Activated B cell treated with CpG ODN at 0.5 μM for 24 hours (primary cell): ENCODE measurements around the gene MSI2. TPM values are rescaled to one million over a fixed set of nuclear protein-coding genes. Genes with fewer than 3 reads are reported as not detected.

Experiments
- ATAC-seq: fragments of 200-7000 bp; cut with Tn5 transposase; one replicate; pipeline ENCODE4 v1.10.0; 2021; ENCODE audit warnings: low read depth, mild to moderate bottlenecking, moderate library complexity
- CTCF ChIA-PET: fragments of 350-600 bp; sonication (Branson Sonifier 250); formaldehyde crosslinking; loops from one replicate; lab custom pipeline; 2021; ENCODE audit warnings: antibody characterized with exemption; lab: Charles Lee
- POLR2A ChIA-PET: fragments of 350-600 bp; sonication (Branson Sonifier 250); formaldehyde crosslinking; loops from one replicate; lab custom pipeline; 2021; ENCODE audit warnings: antibody characterized with exemption; lab: Charles Lee
- DNase-seq: peaks from one replicate; pipeline ENCODE4 v3.0.0; 2022
- H3K27ac Mint-ChIP-seq: one replicate; pipeline ENCODE4 v1.8.0; 2020; ENCODE audit warnings: mixed read lengths
- H3K27me3 Mint-ChIP-seq: one replicate; pipeline ENCODE4 v1.8.0; 2021; ENCODE audit warnings: mixed read lengths
- H3K36me3 Mint-ChIP-seq: one replicate; pipeline ENCODE4 v1.8.0; 2021; ENCODE audit warnings: low read depth, mixed read lengths
- H3K4me1 Mint-ChIP-seq: one replicate; pipeline ENCODE4 v1.8.0; 2021; ENCODE audit warnings: mixed read lengths
- H3K4me3 Mint-ChIP-seq: one replicate; pipeline ENCODE4 v1.8.0; 2020; ENCODE audit warnings: mild to moderate bottlenecking, mixed read lengths
- H3K9me3 Mint-ChIP-seq: one replicate; pipeline ENCODE4 v1.8.0; 2020; ENCODE audit warnings: mixed read lengths
- intact Hi-C: fragments of 100-400 bp; cut with micrococcal nuclease; formaldehyde crosslinking; loops from one replicate; pipeline ENCODE4 v1.15.1; 2024
- total RNA-seq: library from RNA; stranded (reverse); gene quantifications from 2 replicates; pipeline ENCODE4 v1.2.3, GENCODE V29; 2022
- TF ChIP-seq, protein P1 (sequence below): fragments of 200-600 bp; IDR thresholded peaks from one replicate; pipeline ENCODE4 v1.8.0; 2022; ENCODE audit warnings: antibody characterized with exemption, mild to moderate bottlenecking

The MSI2 gene
- total RNA-seq, 1 donor from 2014 or later: 102 TPM

DNA sequence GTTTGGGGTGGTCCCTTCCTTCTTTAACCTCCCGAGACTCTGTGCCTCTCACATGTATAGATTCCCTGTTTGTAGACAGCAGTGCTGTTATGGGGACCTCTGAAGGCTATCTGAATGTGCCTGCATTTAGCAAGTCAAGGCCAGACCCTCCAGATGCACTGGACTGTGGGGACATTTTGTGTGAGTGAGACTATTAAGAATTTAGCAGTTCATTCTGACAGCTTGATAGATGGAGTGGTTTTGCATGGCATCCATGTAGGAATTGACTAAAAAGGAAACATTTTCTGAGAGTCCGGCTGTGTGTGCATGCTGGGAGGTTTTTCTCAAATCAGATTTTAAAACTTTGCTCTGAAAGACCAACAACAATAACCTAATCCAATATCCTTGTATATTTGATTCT is 226.3 kb downstream of the MSI2 start:
- TF ChIP-seq, protein P1, sequence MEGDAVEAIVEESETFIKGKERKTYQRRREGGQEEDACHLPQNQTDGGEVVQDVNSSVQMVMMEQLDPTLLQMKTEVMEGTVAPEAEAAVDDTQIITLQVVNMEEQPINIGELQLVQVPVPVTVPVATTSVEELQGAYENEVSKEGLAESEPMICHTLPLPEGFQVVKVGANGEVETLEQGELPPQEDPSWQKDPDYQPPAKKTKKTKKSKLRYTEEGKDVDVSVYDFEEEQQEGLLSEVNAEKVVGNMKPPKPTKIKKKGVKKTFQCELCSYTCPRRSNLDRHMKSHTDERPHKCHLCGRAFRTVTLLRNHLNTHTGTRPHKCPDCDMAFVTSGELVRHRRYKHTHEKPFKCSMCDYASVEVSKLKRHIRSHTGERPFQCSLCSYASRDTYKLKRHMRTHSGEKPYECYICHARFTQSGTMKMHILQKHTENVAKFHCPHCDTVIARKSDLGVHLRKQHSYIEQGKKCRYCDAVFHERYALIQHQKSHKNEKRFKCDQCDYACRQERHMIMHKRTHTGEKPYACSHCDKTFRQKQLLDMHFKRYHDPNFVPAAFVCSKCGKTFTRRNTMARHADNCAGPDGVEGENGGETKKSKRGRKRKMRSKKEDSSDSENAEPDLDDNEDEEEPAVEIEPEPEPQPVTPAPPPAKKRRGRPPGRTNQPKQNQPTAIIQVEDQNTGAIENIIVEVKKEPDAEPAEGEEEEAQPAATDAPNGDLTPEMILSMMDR: no peak
- Mint-ChIP-seq H3K27me3 (no peaks in the 10 kb centered on the region), H3K36me3 (peaks cover 9% of the 10 kb centered on the region), H3K9me3 (no peaks in the 10 kb centered on the region), H3K4me1 (peaks cover 47% of the 10 kb centered on the region), H3K4me3 (no peak overlapping the region), H3K27ac (no peak overlapping the region)
- ATAC-seq: no peak
- no peak for DNase-seq
- ChIA-PET POLR2A (no interaction called here), CTCF (no interaction called here)
- intact Hi-C loops: no loop called here

DNA sequence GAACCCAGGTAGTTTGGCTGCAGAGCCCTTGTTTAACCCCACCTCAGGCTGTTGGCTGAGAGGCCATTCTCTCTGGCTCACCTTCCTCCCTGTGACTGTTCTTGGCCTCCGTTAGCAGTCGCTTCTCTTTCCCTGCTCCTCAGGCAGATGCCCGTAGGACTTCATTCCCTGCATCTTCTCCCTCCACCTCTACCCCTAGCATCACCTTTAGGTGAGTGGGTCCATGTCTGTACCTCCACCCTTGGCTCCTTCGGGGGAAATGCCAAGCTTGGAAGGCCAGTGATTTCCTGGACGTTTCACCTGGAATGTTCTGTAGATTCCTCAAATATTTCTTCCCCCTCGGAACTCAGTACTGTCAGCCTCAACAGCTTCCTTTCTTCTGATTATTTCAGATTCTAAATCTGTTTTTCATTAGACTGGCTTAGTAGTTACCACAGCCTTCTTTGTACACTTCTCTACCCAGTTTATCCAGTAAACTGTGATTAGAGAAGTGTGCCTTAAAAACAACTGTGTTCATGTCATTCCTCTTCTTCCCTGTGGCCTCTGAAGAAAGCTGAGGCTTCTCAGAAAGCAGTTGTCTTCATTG is 227.9 kb downstream of the MSI2 start:
- H3K27me3 Mint-ChIP-seq: no peaks in the 10 kb centered on the region
- TF ChIP-seq, protein P1: no peak
- POLR2A ChIA-PET: no interaction called here
- peaks cover 55% of the 10 kb centered on the region for H3K4me1 Mint-ChIP-seq
- no peak for DNase-seq
- H3K36me3 Mint-ChIP-seq: peaks cover 1% of the 10 kb centered on the region
- no peaks in the 10 kb centered on the region for H3K9me3 Mint-ChIP-seq
- intact Hi-C loops: no loop called here
- CTCF ChIA-PET: no interaction called here
- H3K4me3 Mint-ChIP-seq: no peak overlapping the region
- ATAC-seq: no peak
- H3K27ac Mint-ChIP-seq: no peak overlapping the region

DNA sequence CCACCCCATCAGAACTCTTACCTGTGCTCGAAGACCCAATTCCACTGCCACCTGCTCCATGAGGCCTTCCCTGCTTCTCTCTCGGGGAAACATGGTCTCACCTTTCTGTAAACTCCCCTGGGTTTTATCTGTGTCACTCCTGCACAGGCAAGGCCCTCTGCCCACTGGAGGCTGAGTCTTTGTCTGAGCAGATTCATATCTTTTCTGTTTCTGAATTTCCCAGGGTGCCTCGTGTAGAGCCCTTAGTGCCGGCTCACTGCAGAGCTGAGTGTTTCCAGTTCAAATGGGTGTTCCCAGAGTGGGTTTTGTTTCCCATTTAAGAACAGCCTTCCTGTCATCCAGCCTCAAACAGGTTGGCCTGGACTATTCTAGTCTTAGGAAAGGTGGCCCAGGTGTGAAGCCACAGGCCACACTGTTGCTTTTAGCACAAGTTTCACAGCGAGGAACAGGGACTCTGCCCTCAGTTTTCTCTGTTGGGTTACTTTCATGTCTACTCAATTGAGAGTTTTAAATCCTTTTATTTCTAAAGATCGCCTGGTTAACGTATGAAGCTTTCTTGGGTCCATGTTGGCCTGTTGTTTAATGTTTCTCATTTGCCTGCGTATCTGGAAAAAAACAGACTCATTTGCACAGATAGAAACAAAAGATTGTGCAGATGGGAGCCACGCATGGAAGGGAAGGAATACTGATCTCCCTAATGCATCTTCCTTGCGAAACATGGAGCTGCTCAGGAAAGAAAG is 228.7 kb downstream of the MSI2 start:
- no peak for ATAC-seq
- no peaks in the 10 kb centered on the region for H3K9me3 Mint-ChIP-seq
- H3K4me3 Mint-ChIP-seq: no peak overlapping the region
- CTCF ChIA-PET: interaction anchor here (1.4 kb wide), 1 partner anchor 242 kb away, joined by 4 read pairs; no protein-coding TSS in a partner anchor
- peaks cover 55% of the 10 kb centered on the region for H3K4me1 Mint-ChIP-seq
- POLR2A ChIA-PET: no interaction called here
- TF ChIP-seq, protein P1: no peak
- peaks cover 1% of the 10 kb centered on the region for H3K36me3 Mint-ChIP-seq
- H3K27ac Mint-ChIP-seq: no peak overlapping the region
- intact Hi-C loops: no loop called here
- H3K27me3 Mint-ChIP-seq: no peaks in the 10 kb centered on the region
- DNase-seq: no peak

DNA sequence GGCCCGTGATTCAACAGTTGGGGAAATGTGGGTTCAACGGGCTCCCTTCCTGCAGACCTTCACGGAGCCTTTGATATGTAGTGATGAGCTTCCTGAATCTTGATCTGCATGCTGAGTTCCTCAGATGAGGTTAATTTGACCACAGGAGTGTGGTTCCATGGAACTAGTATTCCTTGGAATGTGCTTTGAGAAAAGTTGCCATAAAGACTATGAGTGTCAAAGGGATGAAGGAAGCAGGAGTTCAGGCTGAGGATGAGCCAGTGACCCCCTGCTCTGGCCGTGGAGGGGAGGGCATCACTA is 229.2 kb downstream of the MSI2 start:
- no peak for DNase-seq
- H3K27me3 Mint-ChIP-seq: no peaks in the 10 kb centered on the region
- ATAC-seq: no peak
- no peaks in the 10 kb centered on the region for H3K9me3 Mint-ChIP-seq
- no peak overlapping the region for H3K27ac Mint-ChIP-seq
- TF ChIP-seq, protein P1: no peak
- H3K36me3 Mint-ChIP-seq: peaks cover 1% of the 10 kb centered on the region
- intact Hi-C loops: no loop called here
- ChIA-PET CTCF (interaction anchor here (1.4 kb wide), 1 partner anchor 242 kb away, joined by 4 read pairs; no protein-coding TSS in a partner anchor), POLR2A (interaction anchor here (0.6 kb wide), 1 partner anchor 66 kb away, joined by 7 read pairs; no protein-coding TSS in a partner anchor)
- H3K4me3 Mint-ChIP-seq: peak overlapping the region; percentile 42
- peaks cover 51% of the 10 kb centered on the region for H3K4me1 Mint-ChIP-seq
